HK-2 (cell line): ENCODE data around the gene NES.

ENCODE experiments used
- DNase-seq: peaks from one replicate; pipeline ENCODE4 v3.0.0-alpha.2; 2018; ENCODE audit not compliant: unreplicated experiment

The NES gene

GRCh38 chr1:156703741-156704140, 26.5 kb upstream of the NES start:
- DNase-seq: no peak

GRCh38 chr1:156703336-156703735, 26.1 kb upstream of the NES start:
- no peak for DNase-seq

GRCh38 chr1:156700736-156701531, 23.7 kb upstream of the NES start:
- no peak for DNase-seq

- DNase-seq: no peak
Measured at GRCh38 chr1:156698995-156699394, 21.8 kb upstream of the NES start.

- DNase-seq: peak; percentile 60
Measured at GRCh38 chr1:156697481-156697880, 20.3 kb upstream of the NES start.

- DNase-seq: no peak
Measured at GRCh38 chr1:156696755-156697154, 19.5 kb upstream of the NES start.

- DNase-seq: no peak
Measured at GRCh38 chr1:156694690-156694962, 17.4 kb upstream of the NES start.

- peak; percentile 48 for DNase-seq
Measured at GRCh38 chr1:156693848-156694689, 16.9 kb upstream of the NES start.

- peak; percentile 54 for DNase-seq
Measured at GRCh38 chr1:156692925-156693847, 16.0 kb upstream of the NES start.

GRCh38 chr1:156692441-156692924, 15.3 kb upstream of the NES start:
- DNase-seq: no peak

GRCh38 chr1:156691665-156692440, 14.6 kb upstream of the NES start:
- DNase-seq: peak; percentile 63

GRCh38 chr1:156691191-156691590, 14.0 kb upstream of the NES start:
- DNase-seq: no peak

GRCh38 chr1:156690675-156691036, 13.4 kb upstream of the NES start:
- no peak for DNase-seq

GRCh38 chr1:156689953-156690674, 12.9 kb upstream of the NES start:
- no peak for DNase-seq

- peak; percentile 88 for DNase-seq
Measured at GRCh38 chr1:156689035-156689952, 12.1 kb upstream of the NES start.

- no peak for DNase-seq
Measured at GRCh38 chr1:156684227-156684782, 7.1 kb upstream of the NES start.

- no peak for DNase-seq
Measured at GRCh38 chr1:156682166-156682890, 5.1 kb upstream of the NES start.

- DNase-seq: no peak
Measured at GRCh38 chr1:156681196-156681960, 4.2 kb upstream of the NES start.
